GM10266 (cell line): ENCODE results near the gene NEUROD2.

ENCODE experiments used
- DNase-seq: peaks from one replicate; pipeline ENCODE4 v3.0.0; 2012; ENCODE audit errors: extremely low spot score
- CTCF ChIP-seq: IDR thresholded peaks from 2 replicates; pipeline ENCODE4 v1.5.1; 2012; ENCODE audit warnings: mild to moderate bottlenecking, low read depth; ENCODE audit not compliant: control insufficient read depth, insufficient read depth; ENCODE audit errors: missing control alignments

NEUROD2 gene

GRCh38 chr17:39622380-39623006 lies 14.8 kb upstream of the NEUROD2 start:
- TF ChIP-seq CTCF: no peak
- no peak for DNase-seq

- DNase-seq: peak; percentile 92
- TF ChIP-seq CTCF: peak; percentile 100
Observed at GRCh38 chr17:39621523-39622379, 14.0 kb upstream of the NEUROD2 start.

- TF ChIP-seq CTCF: no peak
- DNase-seq: no peak
Observed at GRCh38 chr17:39619786-39620101, 12.0 kb upstream of the NEUROD2 start.

- no peak for TF ChIP-seq CTCF
- no peak for DNase-seq
Observed at GRCh38 chr17:39618956-39619785, 11.5 kb upstream of the NEUROD2 start.

GRCh38 chr17:39618246-39618913 lies 10.7 kb upstream of the NEUROD2 start:
- no peak for DNase-seq
- TF ChIP-seq CTCF: no peak

- peak; percentile 66 for DNase-seq
- no peak for TF ChIP-seq CTCF
Observed at GRCh38 chr17:39617446-39618245, 9.9 kb upstream of the NEUROD2 start.
